ENCODE results near the gene OPHN1.

The OPHN1 gene

GRCh38 chrX:68186552-68187262 lies 246.6 kb downstream of the OPHN1 start:
- Histone ChIP-seq H3K36me3 (replicated peaks) (no peaks in the 10 kb centered on the region; the same call in 1 of the 2 replicates), H3K27me3 (ENCODE audit: low read depth) (no peaks in the 10 kb centered on the region), H3K9me3 (no peaks in the 10 kb centered on the region), H3K4me1 (no peaks in the 10 kb centered on the region), H3K4me3 (no peak overlapping the region)
- DNase-seq (ENCODE audit: low spot score in 2 of 2), result no peak
- in situ Hi-C loops (cut with MboI; ENCODE audit: low sequenced_read_pairs), result loop anchor here (25.0 kb wide), 3 partner anchors 626 to 1201 kb away; no protein-coding TSS in a partner anchor

GRCh38 chrX:68185161-68185560 lies 248.1 kb downstream of the OPHN1 start:
- no peak for DNase-seq (ENCODE audit: low spot score in 2 of 2)
- Histone ChIP-seq H3K9me3 (no peaks in the 10 kb centered on the region), H3K36me3 (replicated peaks) (no peaks in the 10 kb centered on the region; the same call in 1 of the 2 replicates), H3K4me3 (no peak overlapping the region), H3K27me3 (ENCODE audit: low read depth) (no peaks in the 10 kb centered on the region), H3K4me1 (no peaks in the 10 kb centered on the region)
- in situ Hi-C loops (cut with MboI; ENCODE audit: low sequenced_read_pairs), result loop anchor here (25.0 kb wide), 3 partner anchors 627 to 1202 kb away; no protein-coding TSS in a partner anchor

- DNase-seq (ENCODE audit: low spot score in 2 of 2), result peak; percentile 18 to 51
- no peaks in the 10 kb centered on the region for H3K9me3 ChIP-seq
- in situ Hi-C loops (cut with MboI; ENCODE audit: low sequenced_read_pairs), result loop anchor here (25.0 kb wide), 3 partner anchors 629 to 1204 kb away; no protein-coding TSS in a partner anchor
- H3K4me1 ChIP-seq, result no peaks in the 10 kb centered on the region
- H3K27me3 ChIP-seq (ENCODE audit: low read depth), result no peaks in the 10 kb centered on the region
- H3K36me3 ChIP-seq (replicated peaks), result no peaks in the 10 kb centered on the region; the same call in 1 of the 2 replicates
- no peak overlapping the region for H3K4me3 ChIP-seq
These were observed 249.6 kb downstream of the OPHN1 start for GRCh38 chrX:68183612-68184214.

GRCh38 chrX:68180579-68180978 lies 252.7 kb downstream of the OPHN1 start:
- in situ Hi-C loops (cut with MboI; ENCODE audit: low sequenced_read_pairs), result loop anchor here (25.0 kb wide), 3 partner anchors 632 to 1207 kb away; no protein-coding TSS in a partner anchor
- Histone ChIP-seq H3K27me3 (ENCODE audit: low read depth) (no peaks in the 10 kb centered on the region), H3K4me3 (no peak overlapping the region), H3K36me3 (replicated peaks) (no peaks in the 10 kb centered on the region; the same call in 1 of the 2 replicates), H3K4me1 (no peaks in the 10 kb centered on the region), H3K9me3 (no peaks in the 10 kb centered on the region)
- no peak for DNase-seq (ENCODE audit: low spot score in 2 of 2)

GRCh38 chrX:68179355-68179754 lies 253.9 kb downstream of the OPHN1 start:
- in situ Hi-C loops (cut with MboI; ENCODE audit: low sequenced_read_pairs), result loop anchor here (25.0 kb wide), 3 partner anchors 633 to 1208 kb away; no protein-coding TSS in a partner anchor
- Histone ChIP-seq H3K27me3 (ENCODE audit: low read depth) (no peaks in the 10 kb centered on the region), H3K4me1 (no peaks in the 10 kb centered on the region), H3K36me3 (replicated peaks) (no peaks in the 10 kb centered on the region; the same call in 1 of the 2 replicates), H3K4me3 (no peak overlapping the region), H3K9me3 (no peaks in the 10 kb centered on the region)
- DNase-seq (ENCODE audit: low spot score in 2 of 2), result no peak

GRCh38 chrX:68177542-68177941 lies 255.8 kb downstream of the OPHN1 start:
- in situ Hi-C loops (cut with MboI; ENCODE audit: low sequenced_read_pairs), result loop anchor here (25.0 kb wide), 3 partner anchors 635 to 1210 kb away; no protein-coding TSS in a partner anchor

GRCh38 chrX:68175562-68175961 lies 257.7 kb downstream of the OPHN1 start:
- Histone ChIP-seq H3K4me1 (no peaks in the 10 kb centered on the region), H3K9me3 (no peaks in the 10 kb centered on the region), H3K4me3 (no peak overlapping the region), H3K27me3 (ENCODE audit: low read depth) (no peaks in the 10 kb centered on the region), H3K36me3 (replicated peaks) (no peaks in the 10 kb centered on the region)
- DNase-seq (ENCODE audit: low spot score in 2 of 2), result no peak
- in situ Hi-C loops (cut with MboI; ENCODE audit: low sequenced_read_pairs), result loop anchor here (25.0 kb wide), 3 partner anchors 637 to 1212 kb away; no protein-coding TSS in a partner anchor

More at GRCh38 chrX:68177542-68177941, 255.8 kb downstream of the OPHN1 start:
- DNase-seq (ENCODE audit: low spot score in 2 of 2), result no peak
- no peaks in the 10 kb centered on the region for H3K4me1 ChIP-seq
- H3K27me3 ChIP-seq (ENCODE audit: low read depth), result no peaks in the 10 kb centered on the region
- H3K9me3 ChIP-seq, result no peaks in the 10 kb centered on the region
- no peak overlapping the region for H3K4me3 ChIP-seq
- no peaks in the 10 kb centered on the region for H3K36me3 ChIP-seq (replicated peaks)

- in situ Hi-C loops (cut with MboI; ENCODE audit: low sequenced_read_pairs), result no loop called here
- Histone ChIP-seq H3K36me3 (replicated peaks) (no peaks in the 10 kb centered on the region; the same call in 1 of the 2 replicates), H3K4me1 (peaks cover 5% of the 10 kb centered on the region; the same call in 1 of the 2 replicates), H3K4me3 (no peak overlapping the region), H3K27me3 (ENCODE audit: low read depth) (no peaks in the 10 kb centered on the region), H3K9me3 (no peaks in the 10 kb centered on the region)
- DNase-seq (ENCODE audit: low spot score in 2 of 2), result peak in 1 of 2 experiments; percentile 46
These were observed 269.9 kb downstream of the OPHN1 start for GRCh38 chrX:68163441-68163840.

GRCh38 chrX:68147848-68148247 lies 285.4 kb downstream of the OPHN1 start:
- Histone ChIP-seq H3K4me1 (no peaks in the 10 kb centered on the region), H3K4me3 (no peak overlapping the region), H3K27me3 (ENCODE audit: low read depth) (no peaks in the 10 kb centered on the region), H3K36me3 (replicated peaks) (no peaks in the 10 kb centered on the region), H3K9me3 (no peaks in the 10 kb centered on the region)
- in situ Hi-C loops (cut with MboI; ENCODE audit: low sequenced_read_pairs), result loop anchor here (10.0 to 25.0 kb wide), 3 partner anchors 113 to 436 kb away; no protein-coding TSS in a partner anchor
- DNase-seq (ENCODE audit: low spot score in 2 of 2), result no peak

- DNase-seq (ENCODE audit: low spot score in 2 of 2), result peak; percentile 15 to 63
- H3K27me3 ChIP-seq (ENCODE audit: low read depth), result no peaks in the 10 kb centered on the region
- no peaks in the 10 kb centered on the region for H3K9me3 ChIP-seq
- no peak overlapping the region for H3K4me3 ChIP-seq
- no peaks in the 10 kb centered on the region for H3K36me3 ChIP-seq (replicated peaks)
- in situ Hi-C loops (cut with MboI; ENCODE audit: low sequenced_read_pairs), result loop anchor here (10.0 to 25.0 kb wide), 3 partner anchors 111 to 434 kb away; no protein-coding TSS in a partner anchor
- H3K4me1 ChIP-seq, result no peaks in the 10 kb centered on the region
These were observed 287.2 kb downstream of the OPHN1 start for GRCh38 chrX:68146054-68146453.

- no peaks in the 10 kb centered on the region for H3K9me3 ChIP-seq
These were observed 293.5 kb downstream of the OPHN1 start for GRCh38 chrX:68139791-68140190.

GRCh38 chrX:68133181-68133580 lies 300.1 kb downstream of the OPHN1 start:
- Histone ChIP-seq H3K27me3 (ENCODE audit: low read depth) (no peaks in the 10 kb centered on the region), H3K4me3 (no peak overlapping the region), H3K9me3 (no peaks in the 10 kb centered on the region), H3K36me3 (replicated peaks) (no peaks in the 10 kb centered on the region), H3K4me1 (peaks cover 3% of the 10 kb centered on the region; the same call in 1 of the 2 replicates)
- no peak for DNase-seq (ENCODE audit: low spot score in 2 of 2)
- in situ Hi-C loops (cut with MboI; ENCODE audit: low sequenced_read_pairs), result loop anchor here (25.0 kb wide), 2 partner anchors 346 to 421 kb away; no protein-coding TSS in a partner anchor

More at GRCh38 chrX:68139791-68140190, 293.5 kb downstream of the OPHN1 start:
- in situ Hi-C loops (cut with MboI; ENCODE audit: low sequenced_read_pairs), result loop anchor here (10.0 to 25.0 kb wide), 3 partner anchors 105 to 427 kb away; no protein-coding TSS in a partner anchor
- DNase-seq (ENCODE audit: low spot score in 2 of 2), result no peak
- no peaks in the 10 kb centered on the region for H3K36me3 ChIP-seq (replicated peaks)
- H3K4me1 ChIP-seq, result no peaks in the 10 kb centered on the region
- no peak overlapping the region for H3K4me3 ChIP-seq
- H3K27me3 ChIP-seq (ENCODE audit: low read depth), result no peaks in the 10 kb centered on the region

- H3K36me3 ChIP-seq (replicated peaks), result no peaks in the 10 kb centered on the region
- H3K9me3 ChIP-seq, result no peaks in the 10 kb centered on the region
- peaks cover 3% of the 10 kb centered on the region; the same call in 1 of the 2 replicates for H3K4me1 ChIP-seq
- no peak for DNase-seq (ENCODE audit: low spot score in 2 of 2)
- H3K4me3 ChIP-seq, result no peak overlapping the region
- no peaks in the 10 kb centered on the region for H3K27me3 ChIP-seq (ENCODE audit: low read depth)
- in situ Hi-C loops (cut with MboI; ENCODE audit: low sequenced_read_pairs), result loop anchor here (25.0 kb wide), 2 partner anchors 345 to 420 kb away; no protein-coding TSS in a partner anchor
These were observed 300.5 kb downstream of the OPHN1 start for GRCh38 chrX:68132749-68133148.

Data from HAP-1 (cell line).